D341Med (cell line): ENCODE measurements around the gene LDLRAD3.
A peak's percentile ranks its signal among the peaks of the same experiment; 100 is the strongest.

Experiments used
- DNase-seq: peaks from one replicate; pipeline ENCODE4 v3.0.0; 2012; ENCODE audit warnings: low spot score

LDLRAD3 gene

GRCh38 chr11:36104660-36104992 lies 160.8 kb downstream of the LDLRAD3 start:
- no peak for DNase-seq

- no peak for DNase-seq
These were observed 162.1 kb downstream of the LDLRAD3 start for GRCh38 chr11:36105743-36106581.

DNA sequence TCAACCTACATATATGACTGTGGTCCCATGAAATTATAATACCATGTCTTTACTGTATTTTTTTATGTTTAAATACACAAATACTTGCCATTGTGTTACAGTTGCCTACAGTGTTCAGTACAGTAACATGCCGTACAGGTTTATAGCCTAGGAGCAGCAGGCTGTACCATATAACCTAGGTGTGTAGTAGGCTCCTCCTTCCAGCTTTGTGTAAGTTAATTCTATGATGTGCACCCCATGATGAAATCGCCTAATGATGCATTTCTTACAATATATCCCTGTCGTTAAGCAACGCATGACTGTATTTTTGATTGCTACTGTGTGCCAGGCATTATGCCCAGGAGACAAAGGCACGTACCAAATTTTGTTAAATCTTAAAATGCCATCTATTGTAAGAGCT lies 163.7 kb downstream of the LDLRAD3 start:
- no peak for DNase-seq

DNA sequence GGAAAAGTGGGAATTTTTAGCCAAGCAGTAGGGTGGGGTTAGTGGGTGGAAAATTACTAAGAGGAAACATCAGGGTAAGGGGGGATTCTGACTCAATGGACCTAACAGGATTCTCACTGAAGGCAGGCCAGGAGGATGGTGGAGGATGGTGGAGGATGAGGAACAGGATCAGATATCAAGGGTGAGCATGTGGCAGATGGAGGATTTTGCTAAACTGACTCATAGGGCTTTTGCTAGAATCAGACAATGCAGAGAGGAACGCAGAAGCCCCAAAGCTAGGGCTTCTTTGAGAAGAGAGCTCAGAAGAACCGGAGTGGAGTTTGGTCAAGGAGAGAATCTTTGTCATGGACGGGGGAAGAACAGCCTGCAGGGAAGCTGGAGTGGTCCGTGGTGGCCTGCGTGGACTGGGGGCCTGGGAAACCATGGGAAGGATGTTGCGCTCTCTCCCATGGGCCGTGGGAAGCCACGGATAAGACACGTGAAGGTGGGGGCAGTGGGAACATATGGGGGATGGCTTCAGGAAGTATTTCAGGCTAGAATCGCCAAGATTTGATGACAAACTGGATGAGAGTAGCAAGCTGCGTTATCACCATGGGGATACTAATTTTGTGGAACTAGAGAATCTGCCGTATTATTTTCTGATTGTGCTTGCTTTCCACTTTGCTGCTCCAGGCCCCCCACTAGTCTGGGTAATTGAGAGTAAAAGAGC lies 165.2 kb downstream of the LDLRAD3 start:
- no peak for DNase-seq

GRCh38 chr11:36109590-36109849 lies 165.7 kb downstream of the LDLRAD3 start:
- DNase-seq: no peak

- no peak for DNase-seq
These were observed 166.2 kb downstream of the LDLRAD3 start for GRCh38 chr11:36109850-36110606.

GRCh38 chr11:36110668-36111410 lies 167.0 kb downstream of the LDLRAD3 start:
- no peak for DNase-seq

DNA sequence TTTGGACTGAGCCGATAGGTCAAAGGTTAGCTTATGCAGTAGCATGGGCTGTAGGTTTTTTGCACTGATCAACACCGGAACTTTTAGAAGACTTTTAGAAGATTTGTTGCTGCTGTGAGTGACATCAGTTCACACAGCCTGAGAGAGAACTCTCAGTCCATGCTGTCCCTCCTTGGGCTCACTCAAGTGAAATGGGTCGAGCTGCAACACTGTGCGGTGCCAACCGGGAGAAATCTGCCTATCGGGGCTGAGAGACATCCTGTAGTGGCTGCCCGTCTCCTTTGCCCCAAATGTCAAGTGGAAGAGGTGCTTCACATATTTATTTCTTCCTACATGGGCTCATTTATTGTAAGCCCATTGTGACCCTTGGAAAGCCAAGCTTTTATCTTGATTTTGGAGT lies 170.2 kb downstream of the LDLRAD3 start:
- no peak for DNase-seq

DNA sequence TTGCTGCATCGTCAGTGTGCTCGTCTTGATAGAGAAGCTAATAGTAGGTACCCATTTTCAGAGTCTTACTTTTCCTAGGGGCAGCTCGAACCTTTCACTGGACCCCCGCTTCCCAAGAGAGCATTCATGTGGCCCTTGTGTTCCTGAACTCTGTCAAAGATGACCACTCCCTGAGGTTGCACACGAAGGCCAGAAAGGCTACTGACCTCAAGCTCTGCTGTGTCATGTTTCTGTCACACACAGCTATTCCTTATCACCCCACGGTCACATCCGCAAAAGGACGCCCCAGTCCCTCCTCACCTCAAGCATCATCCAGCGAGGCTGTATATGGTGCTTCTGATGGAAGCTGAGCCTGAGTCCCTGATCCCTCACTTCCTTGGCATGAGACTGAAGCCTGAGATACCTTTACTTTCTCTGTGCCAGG lies 171.5 kb downstream of the LDLRAD3 start:
- DNase-seq: no peak

GRCh38 chr11:36116161-36116560 lies 172.3 kb downstream of the LDLRAD3 start:
- DNase-seq: no peak

DNA sequence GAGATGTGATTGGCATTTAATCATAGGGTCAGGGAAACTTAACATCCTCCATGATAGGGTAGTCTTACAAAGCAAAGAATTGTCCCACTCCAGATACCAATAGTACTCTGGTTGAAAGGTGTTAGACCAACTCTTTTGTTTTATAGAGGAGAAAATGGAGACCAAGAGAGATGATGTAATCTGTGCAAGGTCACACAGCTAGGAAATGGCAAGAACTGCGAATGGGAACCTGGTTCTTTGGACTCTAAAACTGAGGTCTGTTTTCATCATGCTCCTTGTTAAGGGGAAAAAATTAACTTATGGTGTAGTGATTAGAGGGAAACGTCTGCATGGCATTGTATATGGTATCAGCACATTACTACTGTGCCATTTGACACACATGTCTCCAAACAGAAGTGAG lies 174.2 kb downstream of the LDLRAD3 start:
- no peak for DNase-seq

- no peak for DNase-seq
These were observed 175.4 kb downstream of the LDLRAD3 start for GRCh38 chr11:36119300-36119699.

DNA sequence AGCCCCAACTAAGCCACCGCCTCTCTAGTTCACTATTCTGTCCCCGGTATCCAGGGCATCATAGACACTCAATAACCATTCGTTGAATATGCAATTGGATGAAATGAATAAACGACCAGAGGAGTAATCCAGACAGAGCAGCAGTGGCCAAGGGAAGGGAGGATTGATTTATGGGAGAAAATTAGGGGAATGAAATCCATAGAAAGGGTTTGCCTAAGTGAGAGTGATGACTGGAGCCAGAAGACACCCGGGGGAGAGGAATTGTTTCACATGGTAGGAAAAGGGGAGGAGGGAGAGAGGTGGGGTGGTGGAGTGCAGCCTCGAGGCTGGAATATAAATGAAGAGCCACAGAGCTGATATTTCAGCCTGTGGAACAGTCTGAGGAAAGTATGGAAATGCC lies 177.2 kb downstream of the LDLRAD3 start:
- DNase-seq: no peak

DNA sequence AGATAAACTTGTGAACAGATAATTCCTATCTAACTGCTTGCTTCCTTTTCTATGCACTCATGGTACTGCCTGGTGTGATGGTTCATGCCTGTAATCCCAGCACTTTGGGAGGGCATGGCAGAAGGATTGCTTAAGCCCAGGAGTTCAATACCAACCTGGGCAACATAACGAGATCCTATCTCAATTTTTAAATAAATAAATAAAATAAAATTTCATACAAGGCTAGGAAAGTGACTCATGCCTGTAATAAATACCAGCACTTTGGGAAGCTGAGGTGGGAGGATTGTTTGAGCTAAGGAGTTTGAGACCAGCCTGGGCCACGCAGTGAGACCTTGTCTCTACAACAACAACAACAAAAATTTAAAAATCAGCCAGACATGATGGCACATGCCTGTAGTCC lies 178.8 kb downstream of the LDLRAD3 start:
- DNase-seq: no peak

- no peak for DNase-seq
These were observed 179.7 kb downstream of the LDLRAD3 start for GRCh38 chr11:36123336-36124101.

GRCh38 chr11:36126678-36127077 lies 182.8 kb downstream of the LDLRAD3 start:
- no peak for DNase-seq

- DNase-seq: no peak
These were observed 183.7 kb downstream of the LDLRAD3 start for GRCh38 chr11:36127550-36127949.

DNA sequence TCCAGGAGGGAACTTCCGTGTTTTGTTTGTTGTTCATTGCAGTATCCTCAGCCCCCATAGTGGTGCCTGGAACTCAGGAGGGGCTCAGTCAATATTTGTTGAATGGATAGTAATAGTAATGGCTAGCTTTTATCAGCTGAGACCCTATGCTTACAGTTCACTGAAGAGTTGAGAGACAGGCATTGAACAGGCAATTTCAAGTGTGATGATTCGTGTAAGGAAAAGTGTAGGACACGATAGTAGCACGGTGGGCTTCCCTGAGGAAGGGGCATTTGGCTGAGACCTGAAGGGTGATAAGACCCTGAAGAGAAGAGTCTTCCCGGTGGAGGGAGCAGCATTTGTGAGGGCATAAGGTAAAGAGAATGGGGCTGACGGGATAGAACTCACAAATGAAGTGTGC lies 186.1 kb downstream of the LDLRAD3 start:
- no peak for DNase-seq

GRCh38 chr11:36130401-36130800 lies 186.5 kb downstream of the LDLRAD3 start:
- no peak for DNase-seq

DNA sequence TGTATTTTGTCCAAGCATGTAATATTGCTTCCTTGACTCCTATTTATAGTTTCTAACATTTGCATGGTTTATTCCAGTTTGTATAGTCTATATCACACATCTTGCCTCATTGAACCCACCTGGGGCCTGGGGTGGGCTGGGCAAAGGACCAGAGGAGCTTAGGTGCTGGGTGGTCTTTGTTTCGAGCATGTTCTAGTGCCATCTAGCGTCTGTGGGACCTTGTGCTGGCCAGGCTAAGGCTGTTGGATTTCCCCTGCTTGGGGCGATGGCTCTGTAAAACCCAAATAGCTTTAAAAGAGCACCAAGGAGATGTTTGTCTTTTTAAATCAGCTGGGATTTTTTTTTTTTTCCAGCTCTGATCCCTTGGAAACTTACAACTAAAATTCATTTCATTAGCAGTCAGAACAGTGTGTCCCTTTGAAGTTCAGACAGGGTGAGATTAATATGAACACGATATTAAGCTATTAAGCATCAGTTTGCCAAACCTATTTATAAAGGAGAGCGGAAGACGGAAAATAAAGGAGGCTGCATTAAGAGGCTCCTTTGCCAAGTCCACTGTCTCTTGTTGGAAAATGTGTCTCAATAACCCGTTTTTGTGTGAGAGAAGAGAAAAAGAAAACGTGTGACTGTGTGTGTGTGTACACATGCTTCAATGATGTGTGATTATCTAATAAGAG lies 188.0 kb downstream of the LDLRAD3 start:
- peak; percentile 58 for DNase-seq

GRCh38 chr11:36132940-36133339 lies 189.1 kb downstream of the LDLRAD3 start:
- no peak for DNase-seq
